DND-41 (cell line): Measurements from ENCODE around the gene METTL15.
"Not testable (repeated sequence)": the region's sequence is repeated elsewhere in the genome, so short reads cannot be mapped to it uniquely, and the experiment has no call there.

ENCODE experiments used
- ATAC-seq: fragments of 200-7000 bp; cut with Tn5 transposase; 3 replicates; pipeline ENCODE4 v1.9.1; 2021; ENCODE audit warnings: low read depth; ENCODE audit not compliant: insufficient read depth
- DNase-seq: peaks from one replicate; pipeline ENCODE4 v3.0.0-alpha.2; 2020
- H2AFZ ChIP-seq: 2 replicates; pipeline ENCODE4 v1.6.0; 2012; ENCODE audit warnings: low read depth, low read length
- H3K27ac ChIP-seq: 2 replicates; pipeline ENCODE4 v1.5.1; 2012; ENCODE audit warnings: low read length, inconsistent platforms
- H3K27me3 ChIP-seq: fragments of 200-600 bp; sonication (generic); 2 replicates; pipeline ENCODE4 v1.6.0; 2012; ENCODE audit warnings: low read length, mild to moderate bottlenecking, inconsistent platforms; ENCODE audit not compliant: insufficient read depth, poor library complexity
- H3K36me3 ChIP-seq: 2 replicates; pipeline ENCODE4 v1.5.1; 2012; ENCODE audit warnings: low read length, inconsistent platforms; ENCODE audit not compliant: insufficient read depth
- H3K4me1 ChIP-seq: 2 replicates; pipeline ENCODE4 v1.5.1; 2012; ENCODE audit warnings: mild to moderate bottlenecking, low read length; ENCODE audit not compliant: insufficient read depth
- H3K4me2 ChIP-seq: 2 replicates; pipeline ENCODE4 v1.6.0; 2012; ENCODE audit warnings: mild to moderate bottlenecking, moderate library complexity, low read length, inconsistent platforms; ENCODE audit not compliant: insufficient read depth
- H3K4me3 ChIP-seq, 2 experiments: fragments of 200-600 bp in 1 of 2; shearing (Covaris generic) in 1 of 2; 2 replicates each; pipeline ENCODE4 v1.5.1; 2012 to 2016; ENCODE audit warnings: inconsistent platforms in 2 of 2, low read length in 2 of 2, mild to moderate bottlenecking in 2 of 2, low read depth in 1 of 2, moderate library complexity in 1 of 2
- H3K79me2 ChIP-seq: 2 replicates; pipeline ENCODE4 v1.6.0; 2012; ENCODE audit warnings: low read length, inconsistent platforms; ENCODE audit not compliant: insufficient read depth
- H3K9ac ChIP-seq: 2 replicates; pipeline ENCODE4 v1.6.0; 2012; ENCODE audit warnings: low read depth, mild to moderate bottlenecking, inconsistent platforms, low read length, moderate library complexity
- H3K9me3 ChIP-seq: 2 replicates; pipeline ENCODE4 v1.5.1; 2012; ENCODE audit warnings: low read length, moderate library complexity, mild to moderate bottlenecking, inconsistent platforms; ENCODE audit not compliant: insufficient read depth, severe bottlenecking
- H4K20me1 ChIP-seq: 2 replicates; pipeline ENCODE4 v1.6.0; 2012; ENCODE audit warnings: low read length; ENCODE audit not compliant: insufficient read depth
- CTCF ChIP-seq: IDR thresholded peaks from 2 replicates; pipeline ENCODE4 v1.5.1; 2012; ENCODE audit warnings: borderline replicate concordance, low read length, moderate library complexity, mild to moderate bottlenecking; ENCODE audit not compliant: poor library complexity, severe bottlenecking; ENCODE audit errors: extremely low read depth
- EZH2 ChIP-seq: IDR thresholded peaks from 3 replicates; pipeline ENCODE4 v1.6.1; 2012; ENCODE audit warnings: borderline replicate concordance, low read depth, mild to moderate bottlenecking, moderate library complexity, low read length, inconsistent platforms; ENCODE audit not compliant: severe bottlenecking

METTL15 gene

GRCh38 chr11:28284196-28284595 is 176.0 kb downstream of the METTL15 start:
- Histone ChIP-seq H3K27me3 (no peaks in the 10 kb centered on the region), H4K20me1 (no peaks in the 10 kb centered on the region), H3K4me2 (no peak overlapping the region), H3K9ac (no peak overlapping the region), H3K36me3 (peaks cover 5% of the 10 kb centered on the region; the same call in 1 of the 2 replicates), H3K79me2 (no peaks in the 10 kb centered on the region), H3K4me1 (no peaks in the 10 kb centered on the region), H3K4me3 (no peak overlapping the region), H3K27ac (no peak overlapping the region), H3K9me3 (no peaks in the 10 kb centered on the region), H2AFZ (no peak overlapping the region)
- ATAC-seq (no peak), DNase-seq (no peak)
- no peak for TF ChIP-seq EZH2
- no peak for TF ChIP-seq CTCF

- DNase-seq (no peak), ATAC-seq (no peak)
- Histone ChIP-seq H4K20me1 (no peaks in the 10 kb centered on the region), H3K4me2 (no peak overlapping the region), H3K27me3 (no peaks in the 10 kb centered on the region), H3K9me3 (no peaks in the 10 kb centered on the region), H3K36me3 (peaks cover 5% of the 10 kb centered on the region; the same call in 1 of the 2 replicates), H3K9ac (no peak overlapping the region), H3K27ac (no peak overlapping the region), H3K79me2 (no peaks in the 10 kb centered on the region), H3K4me3 (no peak overlapping the region), H3K4me1 (no peaks in the 10 kb centered on the region), H2AFZ (no peak overlapping the region)
- TF ChIP-seq EZH2 (no peak), CTCF (no peak)
Measured at GRCh38 chr11:28289444-28289843, 181.3 kb downstream of the METTL15 start.

GRCh38 chr11:28290995-28291394 is 182.8 kb downstream of the METTL15 start:
- H3K27me3 ChIP-seq, DNase-seq, H3K27ac ChIP-seq, H3K36me3 ChIP-seq, H2AFZ ChIP-seq, H3K9me3 ChIP-seq, H3K79me2 ChIP-seq, H3K4me2 ChIP-seq, H3K4me3 ChIP-seq, H3K4me1 ChIP-seq, H4K20me1 ChIP-seq, ATAC-seq, H3K9ac ChIP-seq: not testable (repeated sequence)

GRCh38 chr11:28296426-28296825 is 188.2 kb downstream of the METTL15 start:
- Histone ChIP-seq H3K4me1 (no peaks in the 10 kb centered on the region), H3K4me2 (no peak overlapping the region), H3K9ac (no peak overlapping the region), H3K27ac (no peak overlapping the region), H4K20me1 (no peaks in the 10 kb centered on the region), H3K9me3 (no peaks in the 10 kb centered on the region), H3K27me3 (no peaks in the 10 kb centered on the region), H3K36me3 (peaks cover 35% of the 10 kb centered on the region), H3K79me2 (no peaks in the 10 kb centered on the region), H3K4me3 (no peak overlapping the region), H2AFZ (no peak overlapping the region)
- ATAC-seq (no peak), DNase-seq (no peak)
- TF ChIP-seq CTCF (no peak), EZH2 (no peak)
